HepG2 (cell line): Measurements from ENCODE around the gene LRRC3B. TPM values are rescaled to one million over a fixed set of nuclear protein-coding genes. Genes with fewer than 3 reads are reported as not detected.

ENCODE experiments used
- ATAC-seq: fragments of 200-7000 bp; cut with Tn5 transposase; 3 replicates; pipeline ENCODE4 v1.9.1; 2020; ENCODE audit warnings: mild to moderate bottlenecking, moderate library complexity
- BruUV-seq: library from RNA; stranded (reverse); fragments of 400-500 nt; replicated peaks from 2 replicates; lab custom pipeline; 2021; lab: Mats Ljungman, UMichigan
- CTCF ChIA-PET: fragments of 300-600 bp; formaldehyde crosslinking; extraction: SDS; loops from one replicate; lab custom pipeline; 2021; ENCODE audit warnings: low total read pairs, inconsistent platforms, low intra/inter-chr PET ratio; lab: Yijun Ruan, JAX
- POLR2A ChIA-PET: fragments of 350-600 bp; sonication (Branson Sonifier 250); formaldehyde crosslinking; loops from one replicate; lab custom pipeline; 2020; ENCODE audit warnings: antibody characterized with exemption, inconsistent platforms; lab: Yijun Ruan, JAX
- DNase-seq: peaks from one replicate; pipeline ENCODE4 v3.0.0-alpha.2; 2015; ENCODE audit warnings: low spot score
- FAIRE-seq: peaks from 3 replicates; lab custom pipeline; 2011; peaks lifted over from hg19 to GRCh38; lab: Jason Lieb, UNC
- H2AFZ ChIP-seq: one replicate; pipeline ENCODE4 v1.6.1; 2011; ENCODE audit warnings: low read length, inconsistent platforms
- H3K27ac ChIP-seq: fragments of 300-600 bp; 3 replicates; pipeline ENCODE4 v1.8.0; 2011; ENCODE audit warnings: mixed run types, mild to moderate bottlenecking, mixed read lengths, low read length, inconsistent platforms; ENCODE audit not compliant: insufficient read depth; ENCODE audit errors: extremely low read length
- H3K27me3 ChIP-seq, 2 experiments: fragments of 200-600 bp in 1 of 2; 2 replicates in 1 of 2; 3 replicates in 1 of 2; pipeline versions ENCODE4 v1.6.0 to v1.8.0; 2011; ENCODE audit warnings: low read length in 2 of 2, mild to moderate bottlenecking in 2 of 2, moderate library complexity in 2 of 2, inconsistent platforms in 1 of 2; ENCODE audit not compliant: insufficient read depth in 2 of 2, control insufficient read depth in 1 of 2
- H3K36me3 ChIP-seq, 2 experiments: fragments of 200-600 bp in 1 of 2; replicated peaks in 1 of 2; 2 replicates in 1 of 2; 3 replicates in 1 of 2; pipeline versions ENCODE4 v1.5.1 to v1.8.0; 2011; ENCODE audit warnings: low read length in 2 of 2, inconsistent platforms in 1 of 2; ENCODE audit not compliant: insufficient read depth in 2 of 2, control insufficient read depth in 1 of 2
- H3K4me1 ChIP-seq: 2 replicates; pipeline ENCODE4 v1.5.1; 2012; ENCODE audit warnings: low read length, inconsistent platforms; ENCODE audit not compliant: insufficient read depth
- H3K4me2 ChIP-seq: 2 replicates; pipeline ENCODE4 v1.6.0; 2011; ENCODE audit warnings: low read depth, low read length, inconsistent platforms
- H3K4me3 ChIP-seq, 3 experiments: fragments of 200-600 bp in 1 of 3; sonication (generic), shearing (Covaris generic) in 1 of 3; replicated peaks in 1 of 3; 2 replicates each; pipeline ENCODE4 v1.5.1; 2011 to 2016; ENCODE audit warnings: low read length in 3 of 3, inconsistent platforms in 2 of 3, low read depth in 2 of 3, mild to moderate bottlenecking in 2 of 3, control low read depth in 1 of 3, mixed read lengths in 1 of 3; ENCODE audit not compliant: insufficient read depth in 1 of 3
- H3K79me2 ChIP-seq: one replicate; pipeline ENCODE4 v1.6.1; 2011; ENCODE audit warnings: low read length, inconsistent platforms; ENCODE audit not compliant: insufficient read depth
- H3K9ac ChIP-seq: 2 replicates; pipeline ENCODE4 v1.6.0; 2011; ENCODE audit warnings: mild to moderate bottlenecking, low read depth, low read length, inconsistent platforms; ENCODE audit not compliant: insufficient read depth
- H3K9me3 ChIP-seq: 2 replicates; pipeline ENCODE4 v1.5.1; 2012; ENCODE audit warnings: mild to moderate bottlenecking, low read length
- H4K20me1 ChIP-seq: 2 replicates; pipeline ENCODE4 v1.6.0; 2011; ENCODE audit warnings: inconsistent platforms, mild to moderate bottlenecking, low read length, moderate library complexity; ENCODE audit not compliant: insufficient read depth
- ATF7 ChIP-seq, 2 experiments: fragments of 450-650 bp in 1 of 2; sonication (generic) in 1 of 2; formaldehyde crosslinking in 1 of 2; IDR thresholded peaks; 2 replicates each; pipeline versions ENCODE4 v1.4.0 to v1.6.1; 2016 to 2020; ENCODE audit warnings: antibody characterized with exemption in 1 of 2, mild to moderate bottlenecking in 1 of 2, missing genetic modification reagents in 1 of 2
- CHD4 ChIP-seq: fragments of 200-600 bp; sonication (generic); IDR thresholded peaks from 2 replicates; pipeline ENCODE4 v1.7.0; 2017; ENCODE audit warnings: mild to moderate bottlenecking, low read length, borderline replicate concordance
- CREB1 ChIP-seq, 2 experiments: fragments of 450-650 bp in 1 of 2; IDR thresholded peaks; 2 replicates each; pipeline ENCODE4 v1.6.1; 2016 to 2017; ENCODE audit warnings: control low read depth in 1 of 2, mild to moderate bottlenecking in 1 of 2, missing compliant biosample characterization in 1 of 2, missing genetic modification characterization in 1 of 2
- FOSL1 ChIP-seq: sonication (generic); formaldehyde crosslinking; IDR thresholded peaks from 2 replicates; pipeline ENCODE4 v1.9.0; 2021; ENCODE audit warnings: missing genetic modification reagents, borderline replicate concordance
- FOXC1 ChIP-seq: sonication (generic); formaldehyde crosslinking; IDR thresholded peaks from 2 replicates; pipeline ENCODE4 v1.8.0; 2022; ENCODE audit warnings: mild to moderate bottlenecking, missing genetic modification reagents, borderline replicate concordance
- HNF4G ChIP-seq, 2 experiments: sonication (generic) in 1 of 2; formaldehyde crosslinking in 1 of 2; IDR thresholded peaks; 2 replicates each; pipeline versions ENCODE4 v1.4.0 to v1.6.1; 2011 to 2020; ENCODE audit warnings: borderline replicate concordance in 2 of 2, low read depth in 2 of 2, mild to moderate bottlenecking in 2 of 2, low read length in 1 of 2, missing genetic modification reagents in 1 of 2, moderate library complexity in 1 of 2
- NCOA2 ChIP-seq: sonication (generic); formaldehyde crosslinking; IDR thresholded peaks from 2 replicates; pipeline ENCODE4 v1.8.0; 2022; ENCODE audit warnings: inconsistent platforms
- RAD21 ChIP-seq: fragments of 450-650 bp; formaldehyde crosslinking; IDR thresholded peaks from 2 replicates; pipeline ENCODE4 v1.5.0; 2020; ENCODE audit warnings: mild to moderate bottlenecking
- TARDBP ChIP-seq: sonication (generic); formaldehyde crosslinking; IDR thresholded peaks from 2 replicates; pipeline ENCODE4 v1.8.0; 2022; ENCODE audit warnings: mild to moderate bottlenecking, missing genetic modification reagents
- ZNF672 ChIP-seq: sonication (generic); formaldehyde crosslinking; IDR thresholded peaks from 2 replicates; pipeline ENCODE4 v1.8.1; 2022; ENCODE audit warnings: missing genetic modification reagents
- ZNF850 ChIP-seq: sonication (generic); formaldehyde crosslinking; conservative IDR thresholded peaks from 2 replicates; pipeline ENCODE4 v1.9.0; 2021; ENCODE audit warnings: mild to moderate bottlenecking, missing genetic modification reagents
- WGBS: methylation state at CpG from one replicate; pipeline ENCODE4 v1.1.6; 2017; ENCODE audit warnings: low lambda C conversion rate; 5-methylcytosine and 5-hydroxymethylcytosine counted together
- in situ Hi-C: cut with HindIII; loops from 2 replicates; pipeline ENCODE4 v1.10.0; 2017; ENCODE audit warnings: low pct_unique_long_range_greater_than_20kb; ENCODE audit not compliant: extremely low pct_ligation_motif_present
- intact Hi-C: fragments of 100-400 bp; cut with micrococcal nuclease; formaldehyde crosslinking; loops from one replicate; pipeline ENCODE4 v1.10.0; 2022; ENCODE audit not compliant: unreplicated experiment
- polyA plus RNA-seq, 8 experiments: library from polyadenylated mRNA; depleted of rRNA in 3 of 8; stranded (reverse) in 7 of 8; unstranded in 1 of 8; fragments of >200 nt; fragmentation: Illumina TruSeq in 4 of 8; extraction: Trizol in 4 of 8; gene quantifications; 2 replicates each; pipeline versions ENCODE4 v1.2.1 to v1.2.3, GENCODE V29; 2011 to 2016; ENCODE audit warnings: low read depth in 4 of 8, missing spikeins in 1 of 8, mixed read lengths in 1 of 8; ENCODE audit not compliant: insufficient read depth in 1 of 8
- total RNA-seq, 5 experiments: library from RNA; depleted of rRNA; stranded (reverse); fragments of >200 nt; fragmentation: Illumina TruSeq; extraction: Trizol; gene quantifications; 2 replicates each; pipeline ENCODE4 v1.2.3, GENCODE V29; 2016; ENCODE audit warnings: low read depth in 1 of 5
- TF ChIP-seq, protein P1 (sequence below): sonication (generic); formaldehyde crosslinking; IDR thresholded peaks from 2 replicates; pipeline ENCODE4 v1.5.0; 2020; ENCODE audit warnings: missing genetic modification reagents
- TF ChIP-seq, protein P2 (sequence below): sonication (generic); formaldehyde crosslinking; conservative IDR thresholded peaks from 2 replicates; pipeline ENCODE4 v1.4.0; 2020; ENCODE audit warnings: missing genetic modification reagents

Gene LRRC3B
- total and polyA plus RNA-seq, 2 of the 13 experiments (the other 11 are each of a cell fraction or from before 2014, with no cell fraction given) = not detected

DNA sequence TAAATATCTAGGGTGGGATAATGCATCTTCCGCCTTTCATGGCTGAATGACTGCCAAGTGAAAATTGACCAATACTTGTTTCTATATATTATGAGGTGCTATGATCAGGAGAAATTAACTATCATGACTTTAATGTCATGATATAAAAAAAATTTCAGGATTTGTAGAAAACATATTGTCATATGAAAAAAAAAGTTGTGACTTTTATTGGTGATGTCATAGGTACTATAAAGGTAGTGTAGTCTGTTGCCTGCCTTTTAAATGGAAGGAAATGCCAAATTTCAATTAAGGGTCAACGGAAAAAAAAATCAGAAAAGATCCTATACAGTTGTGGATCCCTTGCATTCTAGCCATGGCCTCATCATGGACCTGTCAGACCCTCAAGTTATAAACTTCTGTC is 15.5 kb downstream of the LRRC3B start:
- H3K9me3 ChIP-seq = no peaks in the 10 kb centered on the region
- no TSS peak for BruUV-seq
- FAIRE-seq (no peak), ATAC-seq (no peak), DNase-seq (no peak)
- TF ChIP-seq ZNF850 (CRISPR knock-in tag) (no peak), ATF7 (IDR thresholded peaks at IDR 0.05) (peak; percentile 54; the same call in 1 of the 2 replicates), ATF7 (CRISPR knock-in tag; IDR thresholded peaks at IDR 0.05) (no peak), RAD21 (CRISPR knock-in tag) (no peak), CREB1 (IDR thresholded peaks at IDR 0.05) (peak; percentile 61; the same call in 1 of the 2 replicates), CREB1 (CRISPR knock-in tag; IDR thresholded peaks at IDR 0.05) (no peak), HNF4G (IDR thresholded peaks at IDR 0.05; ENCODE audit: borderline replicate concordance, low read depth, low read length) (no peak), HNF4G (CRISPR knock-in tag; IDR thresholded peaks at IDR 0.05; ENCODE audit: borderline replicate concordance, low read depth) (no peak), CHD4 (no peak), NCOA2 (CRISPR knock-in tag) (no peak)
- no peaks in the 10 kb centered on the region for H4K20me1 ChIP-seq
- intact Hi-C loops = no loop called here
- H3K27ac ChIP-seq = no peak overlapping the region
- POLR2A ChIA-PET = no interaction called here
- no peaks in the 10 kb centered on the region for H3K27me3 ChIP-seq
- H2AFZ ChIP-seq = no peak overlapping the region
- H3K4me1 ChIP-seq = no peaks in the 10 kb centered on the region
- in situ Hi-C loops = no loop called here
- WGBS = 1% methylated on average over 2 of the region's 2 CpGs
- CTCF ChIA-PET = no interaction called here
- no peak overlapping the region for H3K4me3 ChIP-seq
- no peak overlapping the region for H3K4me2 ChIP-seq
- no peaks in the 10 kb centered on the region for H3K79me2 ChIP-seq
- no peak overlapping the region for H3K9ac ChIP-seq
- H3K36me3 ChIP-seq = no peaks in the 10 kb centered on the region

DNA sequence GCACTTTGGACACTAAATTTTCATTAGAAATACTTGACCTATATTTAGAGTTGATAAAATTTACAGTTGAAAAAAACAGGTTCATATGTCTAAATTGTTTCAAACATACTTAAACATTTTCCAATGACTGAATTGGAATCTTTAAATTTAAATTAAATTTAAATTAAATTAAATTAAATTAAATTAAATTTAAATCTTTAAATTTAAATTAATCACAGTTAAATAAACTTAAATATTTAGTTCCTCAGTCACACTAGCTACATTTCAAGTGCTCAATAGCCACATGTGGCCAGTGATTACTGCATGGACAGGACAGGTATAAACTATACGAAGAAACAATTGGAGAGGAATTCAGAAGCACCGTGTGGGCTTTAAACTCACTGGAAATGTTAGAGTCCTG is 16.8 kb downstream of the LRRC3B start:
- no TSS peak for BruUV-seq
- DNase-seq = no peak
- H3K9me3 ChIP-seq = no peaks in the 10 kb centered on the region
- in situ Hi-C loops = no loop called here
- POLR2A ChIA-PET = no interaction called here
- H2AFZ ChIP-seq = no peak overlapping the region
- no peak for FAIRE-seq
- 4% methylated on average over 2 of the region's 2 CpGs for WGBS
- no peak overlapping the region for H3K4me2 ChIP-seq
- H3K36me3 ChIP-seq = no peaks in the 10 kb centered on the region
- H3K4me1 ChIP-seq = no peaks in the 10 kb centered on the region
- H3K79me2 ChIP-seq = no peaks in the 10 kb centered on the region
- no peak overlapping the region for H3K9ac ChIP-seq
- intact Hi-C loops = no loop called here
- no peak overlapping the region for H3K4me3 ChIP-seq
- H3K27me3 ChIP-seq = no peaks in the 10 kb centered on the region
- no peak overlapping the region for H3K27ac ChIP-seq
- ATAC-seq = no peak
- CTCF ChIA-PET = no interaction called here
- no peaks in the 10 kb centered on the region for H4K20me1 ChIP-seq
- TF ChIP-seq, protein P1, sequence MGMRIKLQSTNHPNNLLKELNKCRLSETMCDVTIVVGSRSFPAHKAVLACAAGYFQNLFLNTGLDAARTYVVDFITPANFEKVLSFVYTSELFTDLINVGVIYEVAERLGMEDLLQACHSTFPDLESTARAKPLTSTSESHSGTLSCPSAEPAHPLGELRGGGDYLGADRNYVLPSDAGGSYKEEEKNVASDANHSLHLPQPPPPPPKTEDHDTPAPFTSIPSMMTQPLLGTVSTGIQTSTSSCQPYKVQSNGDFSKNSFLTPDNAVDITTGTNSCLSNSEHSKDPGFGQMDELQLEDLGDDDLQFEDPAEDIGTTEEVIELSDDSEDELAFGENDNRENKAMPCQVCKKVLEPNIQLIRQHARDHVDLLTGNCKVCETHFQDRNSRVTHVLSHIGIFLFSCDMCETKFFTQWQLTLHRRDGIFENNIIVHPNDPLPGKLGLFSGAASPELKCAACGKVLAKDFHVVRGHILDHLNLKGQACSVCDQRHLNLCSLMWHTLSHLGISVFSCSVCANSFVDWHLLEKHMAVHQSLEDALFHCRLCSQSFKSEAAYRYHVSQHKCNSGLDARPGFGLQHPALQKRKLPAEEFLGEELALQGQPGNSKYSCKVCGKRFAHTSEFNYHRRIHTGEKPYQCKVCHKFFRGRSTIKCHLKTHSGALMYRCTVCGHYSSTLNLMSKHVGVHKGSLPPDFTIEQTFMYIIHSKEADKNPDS (CRISPR knock-in tag) = no peak
- TF ChIP-seq, protein P2, sequence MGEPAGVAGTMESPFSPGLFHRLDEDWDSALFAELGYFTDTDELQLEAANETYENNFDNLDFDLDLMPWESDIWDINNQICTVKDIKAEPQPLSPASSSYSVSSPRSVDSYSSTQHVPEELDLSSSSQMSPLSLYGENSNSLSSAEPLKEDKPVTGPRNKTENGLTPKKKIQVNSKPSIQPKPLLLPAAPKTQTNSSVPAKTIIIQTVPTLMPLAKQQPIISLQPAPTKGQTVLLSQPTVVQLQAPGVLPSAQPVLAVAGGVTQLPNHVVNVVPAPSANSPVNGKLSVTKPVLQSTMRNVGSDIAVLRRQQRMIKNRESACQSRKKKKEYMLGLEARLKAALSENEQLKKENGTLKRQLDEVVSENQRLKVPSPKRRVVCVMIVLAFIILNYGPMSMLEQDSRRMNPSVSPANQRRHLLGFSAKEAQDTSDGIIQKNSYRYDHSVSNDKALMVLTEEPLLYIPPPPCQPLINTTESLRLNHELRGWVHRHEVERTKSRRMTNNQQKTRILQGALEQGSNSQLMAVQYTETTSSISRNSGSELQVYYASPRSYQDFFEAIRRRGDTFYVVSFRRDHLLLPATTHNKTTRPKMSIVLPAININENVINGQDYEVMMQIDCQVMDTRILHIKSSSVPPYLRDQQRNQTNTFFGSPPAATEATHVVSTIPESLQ (CRISPR knock-in tag) = no peak
- TF ChIP-seq ZNF672 (CRISPR knock-in tag) (no peak), FOXC1 (no peak), TARDBP (CRISPR knock-in tag) (no peak), FOSL1 (CRISPR knock-in tag) (no peak)
